HG03439 (cell line): ENCODE measurements around the gene OR2T4.

ENCODE experiments used
- ATAC-seq: cut with Tn5 transposase; IDR thresholded peaks from one replicate; pipeline ENCODE4 v1.9.1; 2021; ENCODE audit warnings: mild to moderate bottlenecking, moderate library complexity; ENCODE audit not compliant: unreplicated experiment

The OR2T4 gene

GRCh38 chr1:248361121-248361715, at the start of gene OR2T4:
OR2T4 (plus strand) TSS chr1:248361665; CDS start chr1:248361665, 0 bp downstream.
- ATAC-seq: no peak

- no peak for ATAC-seq
These were observed 44.7 kb upstream of the OR2T4 start for GRCh38 chr1:248316796-248317195.

- ATAC-seq: no peak
These were observed 37.0 kb upstream of the OR2T4 start, which contains the start of gene OR2M7 for GRCh38 chr1:248324468-248324867. OR2M7 (minus strand) TSS chr1:248324568; CDS start chr1:248324568, 0 bp downstream.

- no peak for ATAC-seq
These were observed 18.0 kb upstream of the OR2T4 start for GRCh38 chr1:248343451-248343850.

- ATAC-seq: no peak
These were observed 13.0 kb upstream of the OR2T4 start, which contains the start of gene OR14C36 for GRCh38 chr1:248348475-248348874. OR14C36 (plus strand) TSS chr1:248348775; CDS start chr1:248348775, 0 bp downstream.

- no peak for ATAC-seq
These were observed 2.0 kb upstream of the OR2T4 start for GRCh38 chr1:248359415-248359814.

GRCh38 chr1:248366609-248367008, 5.1 kb downstream of the OR2T4 start:
- ATAC-seq: no peak

GRCh38 chr1:248372394-248372793, 10.9 kb downstream of the OR2T4 start:
- no peak for ATAC-seq

GRCh38 chr1:248373761-248374160, 12.3 kb downstream of the OR2T4 start:
- no peak for ATAC-seq

- ATAC-seq: no peak
These were observed 14.0 kb downstream of the OR2T4 start, which contains the start of gene OR2T6 for GRCh38 chr1:248375446-248375845. OR2T6 (plus strand) TSS chr1:248375746; CDS start chr1:248387609, 11,863 bp downstream.

GRCh38 chr1:248376916-248377315, 15.5 kb downstream of the OR2T4 start:
- no peak for ATAC-seq

GRCh38 chr1:248380854-248381253, 19.4 kb downstream of the OR2T4 start:
- no peak for ATAC-seq

GRCh38 chr1:248388426-248388825, 27.0 kb downstream of the OR2T4 start:
- ATAC-seq: no peak

GRCh38 chr1:248393050-248393449, 31.6 kb downstream of the OR2T4 start:
- no peak for ATAC-seq

GRCh38 chr1:248402748-248403147, 41.3 kb downstream of the OR2T4 start, which contains the start of gene OR2T1:
OR2T1 (plus strand) TSS chr1:248403048; CDS start chr1:248406148, 3,100 bp downstream.
- ATAC-seq: no peak

GRCh38 chr1:248404024-248404423, 42.6 kb downstream of the OR2T4 start:
- no peak for ATAC-seq

- no peak for ATAC-seq
These were observed 45.5 kb downstream of the OR2T4 start for GRCh38 chr1:248406721-248407692.
